GM18951 (cell line): ENCODE data around the gene ZNF280C.

Experiments used
- POLR2A ChIP-seq: IDR thresholded peaks from 4 replicates; pipeline ENCODE4 v1.6.1; 2011; ENCODE audit warnings: mild to moderate bottlenecking; ENCODE audit not compliant: insufficient read length, insufficient read depth; ENCODE audit errors: extremely low read depth
- in situ Hi-C: fragments of 300-500 bp; cut with MboI; formaldehyde crosslinking; loops from one replicate; pipeline ENCODE4 v1.12.0; 2022; ENCODE audit warnings: low sequenced_read_pairs, mixed read lengths, inconsistent platforms; ENCODE audit not compliant: unreplicated experiment

ZNF280C gene

GRCh38 chrX:130165703-130166502 is 102.8 kb downstream of the ZNF280C start, which contains the start of gene AIFM1:
TSS of gene AIFM1 (minus strand) at chrX:130165841. CDS start at chrX:130165656, 185 bp downstream.
- peak; percentile 75 for TF ChIP-seq POLR2A
- in situ Hi-C loops, result no loop called here

DNA sequence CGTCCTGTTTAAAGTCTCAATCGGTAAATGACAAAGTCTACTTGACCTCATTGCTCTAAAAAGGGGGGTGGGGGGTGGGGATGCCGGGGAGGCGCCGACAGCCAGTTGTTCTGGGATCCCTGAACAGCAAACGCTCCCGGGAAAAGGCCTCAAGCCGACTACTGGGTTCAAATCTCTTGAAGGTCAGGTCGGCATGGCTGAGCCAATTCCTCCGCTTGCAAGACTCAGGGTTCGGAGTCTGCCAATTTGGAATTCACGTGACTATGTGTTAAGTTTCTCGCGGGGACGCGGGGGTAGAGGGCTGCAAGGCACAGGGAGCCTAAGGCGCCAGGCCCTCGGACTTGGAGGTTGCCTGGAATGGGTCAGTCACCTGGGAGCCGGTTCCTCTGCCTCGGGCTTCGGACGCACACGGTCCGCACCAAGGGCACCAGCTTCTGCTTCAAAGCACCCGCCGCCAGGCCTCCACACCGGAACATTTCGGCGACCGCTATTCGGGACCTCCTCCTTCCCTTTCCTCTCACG is 103.5 kb downstream of the ZNF280C start:
- no peak for TF ChIP-seq POLR2A
- in situ Hi-C loops, result no loop called here

DNA sequence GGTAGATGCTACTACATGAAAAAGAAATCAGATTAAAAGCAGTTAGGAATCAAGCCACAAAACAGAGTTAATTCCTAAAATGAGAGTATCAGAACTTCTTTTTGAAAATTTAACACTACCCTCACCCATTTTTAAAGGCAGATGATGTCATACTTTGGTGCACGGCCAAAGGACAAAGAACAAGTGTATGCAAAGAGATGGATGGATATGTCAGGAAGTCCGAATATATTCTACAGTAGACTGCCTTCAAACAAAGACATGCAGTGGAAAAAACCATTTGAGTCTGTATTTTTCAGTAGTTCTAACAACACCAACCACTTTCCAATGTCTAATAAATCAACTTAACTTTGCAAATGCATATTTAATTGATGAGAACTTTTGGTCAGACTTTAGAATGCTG is 105.3 kb downstream of the ZNF280C start:
- TF ChIP-seq POLR2A, result no peak
- in situ Hi-C loops, result no loop called here

DNA sequence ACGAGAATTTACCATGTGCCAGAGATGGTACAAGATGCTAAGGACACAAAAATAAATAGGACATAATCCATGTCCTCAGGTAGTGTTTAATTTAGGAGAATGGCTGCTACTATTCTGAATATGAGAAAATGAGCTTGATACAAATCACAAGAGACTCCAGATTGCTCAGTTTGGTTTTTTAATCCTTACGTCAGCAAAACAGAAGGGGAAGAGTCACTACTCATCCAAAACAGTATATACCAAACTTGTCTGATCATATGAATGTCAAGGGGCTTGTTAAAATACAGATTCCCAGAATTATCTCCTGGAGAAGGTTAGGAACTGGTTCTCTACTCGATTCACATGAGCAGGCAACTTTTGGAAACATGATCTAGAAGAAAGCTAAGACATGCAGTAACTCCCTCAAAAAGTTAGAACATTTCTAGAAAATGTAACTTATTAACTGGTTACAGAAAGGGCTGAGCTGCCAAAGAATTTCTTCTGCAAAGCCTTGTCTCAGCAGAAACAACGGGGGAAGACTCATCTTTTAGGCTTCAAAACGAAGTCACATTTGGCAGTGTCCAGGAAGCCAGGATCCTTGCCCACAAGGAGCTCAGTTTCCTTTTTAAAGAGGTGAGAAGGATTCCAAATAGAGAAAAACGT is 106.5 kb downstream of the ZNF280C start:
- no peak for TF ChIP-seq POLR2A
- in situ Hi-C loops, result no loop called here

DNA sequence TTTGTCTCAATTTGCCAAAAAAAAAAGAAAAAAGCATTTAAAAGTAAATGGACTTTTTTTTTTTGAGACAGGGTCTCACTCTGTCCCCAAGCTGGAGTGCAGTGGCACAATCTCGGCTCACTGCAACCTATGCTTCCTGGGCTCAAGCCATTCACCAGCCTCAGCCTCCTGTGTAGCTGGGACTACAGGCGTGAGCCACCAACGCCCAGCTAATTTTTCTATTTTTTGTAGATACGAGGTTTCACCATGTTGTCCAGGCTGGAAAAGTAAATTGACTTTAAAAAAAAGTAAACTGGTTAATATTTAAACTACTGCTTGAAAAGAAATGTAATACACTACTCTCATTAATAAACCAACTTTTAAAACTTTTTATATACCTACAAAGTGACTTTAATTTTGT is 108.9 kb downstream of the ZNF280C start:
- TF ChIP-seq POLR2A, result no peak
- in situ Hi-C loops, result no loop called here

DNA sequence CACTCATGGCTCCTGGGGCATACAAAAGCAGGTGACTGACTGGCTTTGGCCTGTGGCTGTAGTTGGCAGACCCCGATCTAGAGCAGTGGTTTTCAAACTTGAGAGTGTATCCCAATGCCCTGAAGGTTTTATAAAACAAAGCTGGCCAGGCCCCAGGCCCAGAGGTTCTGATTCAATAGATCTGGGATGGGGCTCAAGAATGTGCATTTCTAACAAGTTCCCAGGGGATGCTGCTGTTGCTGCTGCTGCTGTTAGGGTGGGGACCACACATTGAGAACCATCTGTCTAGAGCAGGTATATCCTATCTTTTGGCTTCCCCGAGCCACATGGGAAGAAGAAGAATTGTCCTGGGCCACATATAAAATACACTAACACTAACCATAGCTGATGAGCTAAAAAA is 110.4 kb downstream of the ZNF280C start:
- TF ChIP-seq POLR2A, result no peak
- in situ Hi-C loops, result no loop called here

DNA sequence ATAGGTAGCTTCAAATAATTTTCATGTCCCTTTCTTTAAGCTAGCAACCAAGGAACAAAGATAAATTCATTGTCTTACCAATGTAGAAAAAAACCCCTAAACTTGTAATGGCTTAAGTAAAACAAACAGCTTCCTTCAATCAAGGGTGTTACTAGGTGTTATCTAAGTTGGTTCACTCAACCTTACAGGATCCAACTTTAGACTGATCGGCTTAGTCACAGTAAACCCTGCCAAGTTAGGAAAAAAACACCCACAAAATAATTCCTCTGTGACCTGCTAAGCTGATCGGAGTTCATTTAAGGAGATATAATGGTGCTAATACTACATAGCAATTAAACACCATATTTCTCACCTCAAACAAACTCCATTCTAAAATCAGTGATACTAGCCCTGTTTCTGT is 113.1 kb downstream of the ZNF280C start:
- in situ Hi-C loops, result no loop called here
- no peak for TF ChIP-seq POLR2A
